NOMO-1 treated with dmso at 0.1 percent for 144 hours (cell line): Measurements from ENCODE around the gene ZNF160.
"Not testable (repeated sequence)": the region's sequence is repeated elsewhere in the genome, so short reads cannot be mapped to it uniquely, and the experiment has no call there.

Experiments
- DNase-seq: peaks from one replicate; lab custom pipeline; 2025; ENCODE audit not compliant: unreplicated experiment; lab: John Stamatoyannopoulos, UW

Gene ZNF160

GRCh38 chr19:53103234-53104203, at the start of gene ZNF160:
Gene ZNF160, minus strand, starts transcription at chr19:53103422. Its CDS starts 17,146 bp downstream, at chr19:53086276.
- DNase-seq: peak; percentile 96

GRCh38 chr19:53147645-53148044, 44.4 kb upstream of the ZNF160 start:
- DNase-seq: no peak

GRCh38 chr19:53140351-53140750, 37.1 kb upstream of the ZNF160 start:
- no peak for DNase-seq

GRCh38 chr19:53136432-53136831, 33.2 kb upstream of the ZNF160 start:
- DNase-seq: no peak

- DNase-seq: no peak
These were observed 29.1 kb upstream of the ZNF160 start, which contains the start of gene ZNF415 for GRCh38 chr19:53132141-53132991. Gene ZNF415, minus strand, starts transcription at chr19:53132910. Its CDS starts 10,234 bp downstream, at chr19:53122676.

- DNase-seq: no peak
These were observed 28.5 kb upstream of the ZNF160 start for GRCh38 chr19:53131727-53132126.

- DNase-seq: no peak
These were observed 27.9 kb upstream of the ZNF160 start for GRCh38 chr19:53131085-53131590.

- DNase-seq: no peak
These were observed 27.3 kb upstream of the ZNF160 start for GRCh38 chr19:53130506-53130905.

GRCh38 chr19:53126733-53127526, 23.7 kb upstream of the ZNF160 start:
- not testable (repeated sequence) for DNase-seq

GRCh38 chr19:53123400-53123799, 20.2 kb upstream of the ZNF160 start:
- DNase-seq: no peak

GRCh38 chr19:53112286-53112685, 9.1 kb upstream of the ZNF160 start:
- DNase-seq: no peak

- no peak for DNase-seq
These were observed 6.3 kb upstream of the ZNF160 start for GRCh38 chr19:53109527-53109926.

GRCh38 chr19:53102756-53103233, 427 bp downstream of the ZNF160 start:
- DNase-seq: no peak

GRCh38 chr19:53102206-53102755, 941 bp downstream of the ZNF160 start:
- DNase-seq: peak; percentile 6

- DNase-seq: no peak
These were observed 1.7 kb downstream of the ZNF160 start for GRCh38 chr19:53101518-53101917.

GRCh38 chr19:53098570-53098969, 4.7 kb downstream of the ZNF160 start:
- not testable (repeated sequence) for DNase-seq

GRCh38 chr19:53096982-53097690, 6.1 kb downstream of the ZNF160 start:
- not testable (repeated sequence) for DNase-seq

- not testable (repeated sequence) for DNase-seq
These were observed 6.6 kb downstream of the ZNF160 start for GRCh38 chr19:53096579-53096978.
